Retinal pigment epithelial cell (primary cell): ENCODE measurements around the gene UBR7.

Experiments used
- DNase-seq: peaks from one replicate; pipeline ENCODE4 v3.0.0-alpha.2; 2010; ENCODE audit warnings: low read depth
- H3K4me3 ChIP-seq: 2 replicates; pipeline ENCODE4 v1.5.1; 2011; ENCODE audit warnings: mild to moderate bottlenecking, low read length, control low read depth, moderate library complexity
- TF ChIP-seq, protein P1 (sequence below): conservative IDR thresholded peaks from 2 replicates; pipeline ENCODE4 v1.5.1; 2011; ENCODE audit warnings: low read depth, low read length, control low read depth, inconsistent platforms

The UBR7 gene

GRCh38 chr14:93186466-93186865, 20.6 kb upstream of the UBR7 start:
- TF ChIP-seq, protein P1, sequence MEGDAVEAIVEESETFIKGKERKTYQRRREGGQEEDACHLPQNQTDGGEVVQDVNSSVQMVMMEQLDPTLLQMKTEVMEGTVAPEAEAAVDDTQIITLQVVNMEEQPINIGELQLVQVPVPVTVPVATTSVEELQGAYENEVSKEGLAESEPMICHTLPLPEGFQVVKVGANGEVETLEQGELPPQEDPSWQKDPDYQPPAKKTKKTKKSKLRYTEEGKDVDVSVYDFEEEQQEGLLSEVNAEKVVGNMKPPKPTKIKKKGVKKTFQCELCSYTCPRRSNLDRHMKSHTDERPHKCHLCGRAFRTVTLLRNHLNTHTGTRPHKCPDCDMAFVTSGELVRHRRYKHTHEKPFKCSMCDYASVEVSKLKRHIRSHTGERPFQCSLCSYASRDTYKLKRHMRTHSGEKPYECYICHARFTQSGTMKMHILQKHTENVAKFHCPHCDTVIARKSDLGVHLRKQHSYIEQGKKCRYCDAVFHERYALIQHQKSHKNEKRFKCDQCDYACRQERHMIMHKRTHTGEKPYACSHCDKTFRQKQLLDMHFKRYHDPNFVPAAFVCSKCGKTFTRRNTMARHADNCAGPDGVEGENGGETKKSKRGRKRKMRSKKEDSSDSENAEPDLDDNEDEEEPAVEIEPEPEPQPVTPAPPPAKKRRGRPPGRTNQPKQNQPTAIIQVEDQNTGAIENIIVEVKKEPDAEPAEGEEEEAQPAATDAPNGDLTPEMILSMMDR, result no peak
- no peak overlapping the region for H3K4me3 ChIP-seq
- DNase-seq, result no peak

GRCh38 chr14:93186956-93187355, 20.1 kb upstream of the UBR7 start:
- no peak overlapping the region for H3K4me3 ChIP-seq
- TF ChIP-seq, protein P1, result no peak
- no peak for DNase-seq

DNA sequence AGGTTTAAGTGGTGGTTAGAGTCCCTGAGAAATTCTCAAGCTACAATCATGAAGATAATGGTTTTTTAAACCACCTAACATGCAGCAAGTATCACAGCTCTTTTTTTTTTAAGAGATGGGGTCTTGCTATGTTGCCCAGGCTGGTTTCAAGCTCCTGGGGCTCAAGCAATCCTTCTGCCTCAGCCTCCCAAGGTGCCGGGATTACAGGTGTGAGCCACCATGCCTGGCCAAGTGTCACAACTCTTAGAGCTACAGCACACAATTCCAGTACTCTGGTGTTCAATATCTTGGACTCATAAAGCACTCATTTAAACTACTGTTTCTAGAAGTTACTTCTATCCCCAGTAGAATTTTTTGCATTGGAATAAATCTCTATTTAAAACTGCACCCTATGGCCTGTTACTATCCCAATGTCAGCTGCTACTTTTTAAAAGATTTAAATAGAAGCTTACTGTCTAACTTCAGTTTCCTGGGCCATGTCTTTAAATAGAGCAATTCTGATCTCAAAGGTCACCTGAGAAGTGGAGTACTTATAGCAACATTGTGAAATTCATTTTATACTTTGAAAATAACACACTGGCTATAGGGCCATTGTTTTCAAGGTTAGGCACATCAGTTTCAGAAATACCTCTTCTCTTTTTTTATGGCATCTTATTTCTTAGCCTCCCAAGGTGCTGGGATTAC, 11.6 kb upstream of the UBR7 start:
- H3K4me3 ChIP-seq, result no peak overlapping the region
- DNase-seq, result no peak
- TF ChIP-seq, protein P1, result no peak

GRCh38 chr14:93199031-93199430, 8.0 kb upstream of the UBR7 start:
- no peak overlapping the region for H3K4me3 ChIP-seq
- TF ChIP-seq, protein P1, result no peak
- DNase-seq, result no peak

GRCh38 chr14:93200553-93200952, 6.5 kb upstream of the UBR7 start:
- H3K4me3 ChIP-seq, result no peak overlapping the region
- no peak for DNase-seq
- TF ChIP-seq, protein P1, result no peak

- no peak for DNase-seq
- TF ChIP-seq, protein P1, result no peak
Measured at GRCh38 chr14:93201155-93201704, 5.8 kb upstream of the UBR7 start.

More at GRCh38 chr14:93201155-93201704, 5.8 kb upstream of the UBR7 start:
- H3K4me3 ChIP-seq, result no peak overlapping the region
